DOHH2 (cell line): Measurements from ENCODE around the gene MYO18B.

Experiments used
- H3F3A ChIP-seq: fragments of 200-600 bp; sonication (generic), shearing (Covaris generic); 2 replicates; pipeline ENCODE4 v1.6.0; 2016; ENCODE audit warnings: antibody characterized with exemption, mild to moderate bottlenecking; ENCODE audit not compliant: control insufficient read depth, insufficient read depth
- H3K27ac ChIP-seq: fragments of 200-600 bp; sonication (generic); 2 replicates; pipeline ENCODE4 v1.5.1; 2014; ENCODE audit warnings: low read depth, mild to moderate bottlenecking, low read length, moderate library complexity
- H3K27me3 ChIP-seq: fragments of 200-600 bp; sonication (generic); 2 replicates; pipeline ENCODE4 v1.6.1; 2014; ENCODE audit warnings: mild to moderate bottlenecking, low read length, mixed read lengths; ENCODE audit not compliant: control insufficient read depth
- H3K36me3 ChIP-seq: fragments of 200-600 bp; sonication (generic); 2 replicates; pipeline ENCODE4 v1.6.1; 2014; ENCODE audit warnings: mild to moderate bottlenecking, low read length, moderate library complexity, mixed read lengths; ENCODE audit not compliant: control insufficient read depth
- H3K4me1 ChIP-seq: fragments of 200-600 bp; sonication (generic); 2 replicates; pipeline ENCODE4 v1.6.1; 2014; ENCODE audit warnings: mild to moderate bottlenecking, low read length, mixed read lengths; ENCODE audit not compliant: control insufficient read depth
- H3K4me2 ChIP-seq: fragments of 200-600 bp; sonication (generic); 2 replicates; pipeline ENCODE4 v1.6.0; 2014; ENCODE audit warnings: mild to moderate bottlenecking, low read length, moderate library complexity
- H3K4me3 ChIP-seq: fragments of 200-600 bp; sonication (generic); 2 replicates; pipeline ENCODE4 v1.5.1; 2014; ENCODE audit warnings: mild to moderate bottlenecking, low read length, mixed read lengths
- H3K79me2 ChIP-seq: fragments of 200-600 bp; sonication (generic); 2 replicates; pipeline ENCODE4 v1.6.1; 2014; ENCODE audit warnings: mild to moderate bottlenecking, low read length, mixed read lengths; ENCODE audit not compliant: control insufficient read depth
- H3K9me2 ChIP-seq: fragments of 200-600 bp; sonication (generic); replicated peaks from 2 replicates; pipeline ENCODE4 v1.6.1; 2014; ENCODE audit warnings: mild to moderate bottlenecking, low read length, mixed read lengths; ENCODE audit not compliant: control insufficient read depth
- H3K9me3 ChIP-seq: fragments of 200-600 bp; sonication (generic); 2 replicates; pipeline ENCODE4 v1.6.1; 2014; ENCODE audit warnings: antibody characterized with exemption, low read length, mixed read lengths; ENCODE audit not compliant: control insufficient read depth, insufficient read depth
- H4K20me1 ChIP-seq: fragments of 200-600 bp; sonication (generic); 2 replicates; pipeline ENCODE4 v1.6.0; 2014; ENCODE audit warnings: low read depth, mild to moderate bottlenecking, antibody characterized with exemption, low read length, moderate library complexity; ENCODE audit not compliant: control insufficient read depth, insufficient read depth
- EZH2phosphoT487 ChIP-seq: fragments of 200-600 bp; sonication (generic); IDR thresholded peaks from 2 replicates; pipeline ENCODE4 v1.6.1; 2017; ENCODE audit warnings: borderline replicate concordance, mild to moderate bottlenecking, antibody characterized with exemption, low read length, moderate library complexity, mixed read lengths
- TF ChIP-seq, protein P1 (sequence below): fragments of 200-600 bp; sonication (generic); IDR thresholded peaks from one replicate; pipeline ENCODE4 v1.5.1; 2014; ENCODE audit warnings: antibody characterized with exemption, mild to moderate bottlenecking, low read depth, low read length; ENCODE audit not compliant: poor library complexity, severe bottlenecking

MYO18B gene

DNA sequence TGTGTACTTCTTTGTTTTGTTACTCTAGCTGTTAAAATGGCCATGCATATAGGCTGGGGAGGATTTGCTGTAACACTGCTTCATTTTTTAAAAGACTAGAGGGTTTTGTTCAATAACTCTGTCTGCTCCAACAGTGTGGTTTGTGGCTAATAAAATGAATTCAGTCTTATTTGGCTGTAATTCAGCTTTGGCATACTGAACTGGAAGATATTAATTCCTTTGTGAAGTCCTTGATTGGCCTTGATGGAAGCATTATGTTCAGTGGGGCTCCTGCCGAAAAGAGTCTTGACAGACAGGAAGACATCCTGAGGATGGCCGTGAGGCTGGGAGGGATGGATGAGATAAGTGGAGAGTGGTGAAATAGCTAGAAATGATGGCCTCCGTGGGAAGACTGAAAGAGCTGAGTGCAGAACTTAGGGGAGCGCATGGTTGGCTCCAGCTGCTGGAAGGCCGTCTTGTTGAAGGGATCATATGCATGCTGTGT lies 44.8 kb upstream of the MYO18B start:
- H3K36me3 ChIP-seq: no peaks in the 10 kb centered on the region
- H3K4me1 ChIP-seq: no peaks in the 10 kb centered on the region

GRCh38 chr22:25697978-25698377 lies 44.0 kb upstream of the MYO18B start:
- Histone ChIP-seq H3K4me3 (no peak overlapping the region), H3K9me3 (no peaks in the 10 kb centered on the region), H3K9me2 (no peaks in the 10 kb centered on the region), H3F3A (no peaks in the 10 kb centered on the region; the same call in 1 of the 2 replicates), H3K27me3 (no peaks in the 10 kb centered on the region), H3K27ac (no peak overlapping the region), H3K79me2 (no peaks in the 10 kb centered on the region), H3K36me3 (no peaks in the 10 kb centered on the region), H3K4me2 (no peak overlapping the region), H3K4me1 (no peaks in the 10 kb centered on the region), H4K20me1 (no peaks in the 10 kb centered on the region)
- TF ChIP-seq, protein P1, sequence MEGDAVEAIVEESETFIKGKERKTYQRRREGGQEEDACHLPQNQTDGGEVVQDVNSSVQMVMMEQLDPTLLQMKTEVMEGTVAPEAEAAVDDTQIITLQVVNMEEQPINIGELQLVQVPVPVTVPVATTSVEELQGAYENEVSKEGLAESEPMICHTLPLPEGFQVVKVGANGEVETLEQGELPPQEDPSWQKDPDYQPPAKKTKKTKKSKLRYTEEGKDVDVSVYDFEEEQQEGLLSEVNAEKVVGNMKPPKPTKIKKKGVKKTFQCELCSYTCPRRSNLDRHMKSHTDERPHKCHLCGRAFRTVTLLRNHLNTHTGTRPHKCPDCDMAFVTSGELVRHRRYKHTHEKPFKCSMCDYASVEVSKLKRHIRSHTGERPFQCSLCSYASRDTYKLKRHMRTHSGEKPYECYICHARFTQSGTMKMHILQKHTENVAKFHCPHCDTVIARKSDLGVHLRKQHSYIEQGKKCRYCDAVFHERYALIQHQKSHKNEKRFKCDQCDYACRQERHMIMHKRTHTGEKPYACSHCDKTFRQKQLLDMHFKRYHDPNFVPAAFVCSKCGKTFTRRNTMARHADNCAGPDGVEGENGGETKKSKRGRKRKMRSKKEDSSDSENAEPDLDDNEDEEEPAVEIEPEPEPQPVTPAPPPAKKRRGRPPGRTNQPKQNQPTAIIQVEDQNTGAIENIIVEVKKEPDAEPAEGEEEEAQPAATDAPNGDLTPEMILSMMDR: no peak

More for the DNA sequence above, 44.8 kb upstream of the MYO18B start:
- TF ChIP-seq, protein P1: no peak
- no peak for TF ChIP-seq EZH2phosphoT487
- Histone ChIP-seq H3K4me2 (no peak overlapping the region), H3F3A (no peaks in the 10 kb centered on the region; the same call in 1 of the 2 replicates), H3K4me3 (no peak overlapping the region), H3K79me2 (no peaks in the 10 kb centered on the region), H3K27me3 (no peaks in the 10 kb centered on the region), H4K20me1 (no peaks in the 10 kb centered on the region), H3K9me2 (no peaks in the 10 kb centered on the region), H3K27ac (no peak overlapping the region), H3K9me3 (no peaks in the 10 kb centered on the region)

DNA sequence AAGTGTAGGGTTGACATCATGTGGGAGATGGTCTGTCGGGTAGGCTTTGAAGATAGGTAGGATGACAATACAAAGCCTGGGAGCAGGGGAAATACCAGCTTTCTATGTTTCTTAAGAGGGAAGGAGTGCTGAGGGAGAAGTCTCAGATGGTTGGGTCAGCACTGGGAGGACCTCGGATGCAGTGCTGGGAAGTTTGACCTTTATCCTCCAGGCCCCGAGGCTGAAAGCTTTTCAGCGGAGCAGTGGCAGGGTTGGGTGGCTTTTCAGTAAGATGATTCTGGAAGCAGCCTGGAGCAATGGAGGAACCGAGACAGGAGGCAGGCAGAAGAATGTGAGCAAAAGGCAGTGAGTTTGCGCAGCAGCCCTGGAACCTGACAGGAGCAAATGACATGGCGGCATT lies 43.5 kb upstream of the MYO18B start:
- Histone ChIP-seq H3K27ac (no peak overlapping the region), H3K9me2 (no peaks in the 10 kb centered on the region), H3K79me2 (no peaks in the 10 kb centered on the region), H3K9me3 (no peaks in the 10 kb centered on the region), H3K4me3 (no peak overlapping the region), H3F3A (no peaks in the 10 kb centered on the region; the same call in 1 of the 2 replicates), H3K27me3 (no peaks in the 10 kb centered on the region), H3K36me3 (no peaks in the 10 kb centered on the region), H3K4me2 (no peak overlapping the region), H4K20me1 (no peaks in the 10 kb centered on the region), H3K4me1 (no peaks in the 10 kb centered on the region)
- TF ChIP-seq, protein P1: no peak
- no peak for TF ChIP-seq EZH2phosphoT487
